ENCODE results near the gene NTMT1.

Gene NTMT1

GRCh38 chr9:129681924-129682323 lies 56.0 kb downstream of the NTMT1 start:
- DNase-seq: no peak

DNA sequence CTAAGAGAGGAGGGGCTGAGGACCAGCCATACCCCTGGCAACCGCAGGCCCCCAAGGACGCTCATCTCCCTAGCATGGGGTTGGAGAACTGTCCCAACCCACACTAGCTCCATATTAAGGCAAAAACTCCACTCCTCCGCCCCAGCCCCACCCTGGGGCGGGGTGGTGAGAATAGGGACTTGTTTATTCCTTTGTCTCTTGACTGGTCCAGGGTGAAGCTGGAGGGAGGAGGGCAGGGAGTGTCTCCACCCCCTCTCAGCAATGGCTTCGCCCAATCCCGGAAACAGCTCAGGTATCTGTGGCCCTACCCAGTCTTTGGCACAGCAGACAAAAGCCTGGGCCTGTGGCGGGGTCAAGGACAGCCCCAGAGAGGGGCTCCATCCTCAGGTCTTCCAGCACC lies 56.4 kb downstream of the NTMT1 start:
- DNase-seq: no peak

GRCh38 chr9:129685220-129685932 lies 59.4 kb downstream of the NTMT1 start:
- no peak for DNase-seq

Data from C1 segment of cervical spinal cord (tissue), 14 donors.